ENCODE data around the gene DENND1B. TPM values are rescaled to one million over a fixed set of nuclear protein-coding genes. Genes with fewer than 3 reads are reported as not detected.

Gene DENND1B
- total RNA-seq, 1 donor from 2014 or later, result 17.2 TPM

DNA sequence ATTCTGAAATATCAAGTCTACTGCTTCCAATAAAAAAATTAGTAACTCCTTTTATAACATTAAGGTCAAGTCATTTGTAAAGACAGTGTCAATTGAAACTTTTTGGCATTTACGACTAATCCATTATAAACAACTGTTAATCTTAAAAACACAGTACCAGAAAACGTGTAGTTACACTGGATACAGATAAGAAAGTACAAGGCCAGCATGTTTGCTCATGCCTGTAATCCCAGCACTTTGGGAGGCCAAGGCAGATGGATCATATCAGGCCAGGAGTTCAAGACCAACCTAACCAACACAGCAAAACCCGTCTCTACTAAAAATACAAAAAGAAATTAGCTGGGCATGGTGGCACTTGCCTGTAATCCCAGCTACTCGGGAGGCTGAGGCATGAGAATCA lies 29.4 kb downstream of the DENND1B start:
- H3K4me1 ChIP-seq, result no peaks in the 10 kb centered on the region
- no peaks in the 10 kb centered on the region for H3K27me3 ChIP-seq
- no peaks in the 10 kb centered on the region for H3K36me3 ChIP-seq
- intact Hi-C loops (cut with DNase I), result no loop called here
- H3K9me3 ChIP-seq, result no peaks in the 10 kb centered on the region
- TF ChIP-seq POLR2AphosphoS5 (IDR thresholded peaks at IDR 0.05; ENCODE audit: insufficient read depth in 1 of 2, low read depth in 1 of 2), result no peak
- no peak for TF ChIP-seq POLR2A (IDR thresholded peaks at IDR 0.05)
- TF ChIP-seq, protein P1, sequence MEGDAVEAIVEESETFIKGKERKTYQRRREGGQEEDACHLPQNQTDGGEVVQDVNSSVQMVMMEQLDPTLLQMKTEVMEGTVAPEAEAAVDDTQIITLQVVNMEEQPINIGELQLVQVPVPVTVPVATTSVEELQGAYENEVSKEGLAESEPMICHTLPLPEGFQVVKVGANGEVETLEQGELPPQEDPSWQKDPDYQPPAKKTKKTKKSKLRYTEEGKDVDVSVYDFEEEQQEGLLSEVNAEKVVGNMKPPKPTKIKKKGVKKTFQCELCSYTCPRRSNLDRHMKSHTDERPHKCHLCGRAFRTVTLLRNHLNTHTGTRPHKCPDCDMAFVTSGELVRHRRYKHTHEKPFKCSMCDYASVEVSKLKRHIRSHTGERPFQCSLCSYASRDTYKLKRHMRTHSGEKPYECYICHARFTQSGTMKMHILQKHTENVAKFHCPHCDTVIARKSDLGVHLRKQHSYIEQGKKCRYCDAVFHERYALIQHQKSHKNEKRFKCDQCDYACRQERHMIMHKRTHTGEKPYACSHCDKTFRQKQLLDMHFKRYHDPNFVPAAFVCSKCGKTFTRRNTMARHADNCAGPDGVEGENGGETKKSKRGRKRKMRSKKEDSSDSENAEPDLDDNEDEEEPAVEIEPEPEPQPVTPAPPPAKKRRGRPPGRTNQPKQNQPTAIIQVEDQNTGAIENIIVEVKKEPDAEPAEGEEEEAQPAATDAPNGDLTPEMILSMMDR (IDR thresholded peaks at IDR 0.05), result no peak
- H3K4me3 ChIP-seq, result no peak overlapping the region
- DNase-seq (ENCODE audit: extremely low spot score in 2 of 2), result no peak
- H3K27ac ChIP-seq, result no peak overlapping the region

DNA sequence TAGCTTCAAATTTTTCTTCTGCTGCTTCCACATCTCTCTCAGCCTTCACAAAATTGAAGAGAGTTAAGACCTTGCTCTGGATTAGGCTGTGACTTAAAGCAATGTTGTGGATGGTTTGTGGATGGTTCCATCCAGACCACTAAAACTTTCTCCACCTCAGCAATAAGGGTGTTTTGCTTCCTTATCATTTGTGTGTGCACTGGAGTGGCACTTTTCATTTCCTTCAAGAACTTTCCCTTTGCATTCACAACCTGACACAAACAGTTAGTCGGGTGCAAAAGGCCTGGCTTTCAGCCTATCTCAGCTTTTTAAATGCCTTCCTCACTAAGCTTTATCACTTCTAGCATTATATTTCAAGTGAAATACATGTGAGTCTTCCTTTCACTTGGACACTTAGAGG lies 30.3 kb downstream of the DENND1B start:
- no peak for DNase-seq (ENCODE audit: extremely low spot score in 2 of 2)
- H3K4me3 ChIP-seq, result no peak overlapping the region
- H3K4me1 ChIP-seq, result no peaks in the 10 kb centered on the region
- H3K9me3 ChIP-seq, result no peaks in the 10 kb centered on the region
- no peaks in the 10 kb centered on the region for H3K36me3 ChIP-seq
- H3K27me3 ChIP-seq, result no peaks in the 10 kb centered on the region
- intact Hi-C loops (cut with DNase I), result no loop called here
- TF ChIP-seq POLR2AphosphoS5 (IDR thresholded peaks at IDR 0.05; ENCODE audit: insufficient read depth in 1 of 2, low read depth in 1 of 2) (no peak), POLR2A (IDR thresholded peaks at IDR 0.05) (no peak)
- TF ChIP-seq, protein P1 (IDR thresholded peaks at IDR 0.05), result no peak
- H3K27ac ChIP-seq, result no peak overlapping the region

DNA sequence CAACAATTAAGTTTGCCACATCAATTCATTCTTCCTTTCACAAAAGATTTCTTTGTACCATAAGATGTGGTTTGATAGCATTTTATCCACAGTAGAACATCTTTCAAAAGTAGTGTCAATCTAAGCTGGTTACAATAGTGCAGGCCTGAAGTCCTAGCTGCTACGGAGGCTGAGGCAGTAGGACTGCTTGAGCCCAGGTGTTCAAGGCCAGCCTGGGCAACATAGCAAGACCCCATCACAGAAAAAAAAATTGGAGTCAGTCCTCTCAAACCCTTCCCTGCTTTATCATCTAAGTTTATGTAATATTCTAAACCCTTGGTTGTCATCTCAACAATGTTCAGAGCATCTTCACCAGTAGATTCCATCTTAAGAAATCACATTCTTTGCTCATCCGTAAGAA lies 31.7 kb downstream of the DENND1B start:
- Histone ChIP-seq H3K9me3 (no peaks in the 10 kb centered on the region), H3K27me3 (no peaks in the 10 kb centered on the region), H3K36me3 (no peaks in the 10 kb centered on the region), H3K4me1 (no peaks in the 10 kb centered on the region), H3K27ac (no peak overlapping the region), H3K4me3 (no peak overlapping the region)
- TF ChIP-seq, protein P1 (IDR thresholded peaks at IDR 0.05), result no peak
- TF ChIP-seq POLR2AphosphoS5 (IDR thresholded peaks at IDR 0.05; ENCODE audit: insufficient read depth in 1 of 2, low read depth in 1 of 2), result no peak
- no peak for TF ChIP-seq POLR2A (IDR thresholded peaks at IDR 0.05)
- no peak for DNase-seq (ENCODE audit: extremely low spot score in 2 of 2)
- intact Hi-C loops (cut with DNase I), result no loop called here

DNA sequence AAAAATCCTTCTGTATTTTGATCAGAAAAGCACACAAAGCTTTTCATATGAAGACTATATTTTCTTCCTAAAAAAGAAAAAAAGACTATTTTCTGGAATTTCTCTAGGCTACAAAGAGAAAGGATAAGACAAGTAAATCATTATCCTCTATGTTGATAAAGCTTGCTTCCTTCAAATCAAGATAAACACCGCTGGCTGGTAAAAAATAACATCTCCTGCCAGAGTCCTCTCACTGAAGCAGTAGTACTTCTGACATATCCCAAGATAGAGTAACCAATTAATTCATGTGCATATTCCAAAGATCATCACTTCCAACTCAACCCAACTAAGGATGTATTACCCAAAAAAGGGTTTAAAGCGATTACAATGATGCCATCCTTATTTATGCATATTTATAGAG lies 34.3 kb downstream of the DENND1B start:
- Histone ChIP-seq H3K27ac (no peak overlapping the region), H3K27me3 (no peaks in the 10 kb centered on the region), H3K9me3 (no peaks in the 10 kb centered on the region), H3K4me3 (no peak overlapping the region), H3K36me3 (no peaks in the 10 kb centered on the region), H3K4me1 (no peaks in the 10 kb centered on the region)
- TF ChIP-seq, protein P1 (IDR thresholded peaks at IDR 0.05), result no peak
- TF ChIP-seq POLR2AphosphoS5 (IDR thresholded peaks at IDR 0.05; ENCODE audit: insufficient read depth in 1 of 2, low read depth in 1 of 2), result no peak
- TF ChIP-seq POLR2A (IDR thresholded peaks at IDR 0.05), result no peak
- intact Hi-C loops (cut with DNase I), result no loop called here
- no peak for DNase-seq (ENCODE audit: extremely low spot score in 2 of 2)

DNA sequence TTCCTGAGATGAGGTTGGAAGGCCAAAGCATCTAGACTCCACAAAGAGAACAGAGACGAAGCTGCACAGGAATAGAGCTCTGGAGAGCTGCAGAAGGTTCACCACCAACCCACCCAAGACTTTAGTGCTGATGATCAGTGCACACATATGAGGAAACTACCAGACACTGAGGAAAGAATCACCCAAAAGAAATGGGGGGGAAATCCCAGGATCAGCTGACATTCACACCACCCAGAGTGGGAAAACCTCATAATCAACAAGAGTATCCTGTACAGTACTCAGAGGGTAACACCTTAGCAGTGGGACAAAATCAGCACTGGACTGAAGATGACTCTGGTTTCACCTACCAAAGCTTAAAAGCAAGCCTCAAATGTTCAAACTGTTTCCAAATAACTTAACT lies 36.4 kb downstream of the DENND1B start:
- H3K4me1 ChIP-seq, result no peaks in the 10 kb centered on the region
- TF ChIP-seq, protein P1 (IDR thresholded peaks at IDR 0.05), result no peak
- TF ChIP-seq POLR2AphosphoS5 (IDR thresholded peaks at IDR 0.05; ENCODE audit: insufficient read depth in 1 of 2, low read depth in 1 of 2), result no peak
- TF ChIP-seq POLR2A (IDR thresholded peaks at IDR 0.05), result no peak
- H3K27me3 ChIP-seq, result no peaks in the 10 kb centered on the region
- H3K27ac ChIP-seq, result no peak overlapping the region
- intact Hi-C loops (cut with DNase I), result no loop called here
- no peak overlapping the region for H3K4me3 ChIP-seq
- H3K36me3 ChIP-seq, result no peaks in the 10 kb centered on the region
- no peak for DNase-seq (ENCODE audit: extremely low spot score in 2 of 2)
- H3K9me3 ChIP-seq, result no peaks in the 10 kb centered on the region
